MM.1S (cell line): ENCODE results near the gene C12orf56.

Source experiments
- DNase-seq: peaks from one replicate; pipeline ENCODE4 v3.0.0-alpha.2; 2015
- H2AFZ ChIP-seq: fragments of 300-600 bp; sonication (generic); 2 replicates; pipeline ENCODE4 v1.6.0; 2016; ENCODE audit warnings: antibody characterized with exemption, low read length
- H3F3A ChIP-seq: fragments of 300-600 bp; sonication (generic); 2 replicates; pipeline ENCODE4 v1.6.1; 2016; ENCODE audit warnings: mild to moderate bottlenecking, antibody characterized with exemption, low read length, moderate library complexity, mixed read lengths; ENCODE audit not compliant: insufficient read depth
- H3K27ac ChIP-seq: fragments of 300-600 bp; sonication (generic); 2 replicates; pipeline ENCODE4 v1.5.1; 2016; ENCODE audit warnings: mild to moderate bottlenecking, low read length
- H3K27me3 ChIP-seq: fragments of 300-600 bp; sonication (generic); replicated peaks from 2 replicates; pipeline ENCODE4 v1.6.0; 2016; ENCODE audit warnings: low read length; ENCODE audit not compliant: insufficient read depth
- H3K36me3 ChIP-seq: fragments of 300-600 bp; sonication (generic); replicated peaks from 2 replicates; pipeline ENCODE4 v1.6.1; 2016; ENCODE audit warnings: mild to moderate bottlenecking, low read length, mixed read lengths; ENCODE audit not compliant: insufficient read depth
- H3K4me1 ChIP-seq: fragments of 300-600 bp; sonication (generic); 2 replicates; pipeline ENCODE4 v1.6.1; 2016; ENCODE audit warnings: low read length, mixed read lengths
- H3K4me2 ChIP-seq: fragments of 300-600 bp; sonication (generic); 2 replicates; pipeline ENCODE4 v1.6.0; 2016; ENCODE audit warnings: low read depth, low read length
- H3K4me3 ChIP-seq: fragments of 300-600 bp; sonication (generic); 2 replicates; pipeline ENCODE4 v1.5.1; 2016; ENCODE audit warnings: low read length, mixed read lengths
- H3K79me2 ChIP-seq: fragments of 300-600 bp; sonication (generic); 2 replicates; pipeline ENCODE4 v1.6.1; 2016; ENCODE audit warnings: mixed run types, low read length, mixed read lengths
- H3K9ac ChIP-seq: fragments of 300-600 bp; sonication (generic); 2 replicates; pipeline ENCODE4 v1.6.1; 2016; ENCODE audit warnings: low read length, mixed read lengths
- H3K9me2 ChIP-seq: fragments of 300-600 bp; sonication (generic); replicated peaks from 2 replicates; pipeline ENCODE4 v1.6.1; 2016; ENCODE audit warnings: mild to moderate bottlenecking, low read length, mixed read lengths; ENCODE audit not compliant: insufficient read depth
- H3K9me3 ChIP-seq: fragments of 300-600 bp; sonication (generic); replicated peaks from 2 replicates; pipeline ENCODE4 v1.6.1; 2016; ENCODE audit warnings: mild to moderate bottlenecking, low read length, mixed read lengths; ENCODE audit not compliant: insufficient read depth
- H4K20me1 ChIP-seq: fragments of 300-600 bp; sonication (generic); 2 replicates; pipeline ENCODE4 v1.6.1; 2016; ENCODE audit warnings: mild to moderate bottlenecking, low read length, moderate library complexity, mixed read lengths; ENCODE audit not compliant: insufficient read depth
- EZH2 ChIP-seq: fragments of 300-600 bp; sonication (generic); optimal IDR thresholded peaks from 2 replicates; pipeline ENCODE3; 2017; ENCODE audit warnings: low read depth, mild to moderate bottlenecking, antibody characterized with exemption, low read length, mixed read lengths
- EZH2phosphoT487 ChIP-seq: fragments of 300-600 bp; sonication (generic); IDR thresholded peaks from 2 replicates; pipeline ENCODE4 v1.6.1; 2018; ENCODE audit warnings: antibody characterized with exemption, low read length
- TF ChIP-seq, protein P1 (sequence below): fragments of 300-600 bp; sonication (generic); IDR thresholded peaks from 2 replicates; pipeline ENCODE4 v1.5.1; 2016; ENCODE audit warnings: antibody characterized with exemption, low read length, mixed read lengths

Gene C12orf56

DNA sequence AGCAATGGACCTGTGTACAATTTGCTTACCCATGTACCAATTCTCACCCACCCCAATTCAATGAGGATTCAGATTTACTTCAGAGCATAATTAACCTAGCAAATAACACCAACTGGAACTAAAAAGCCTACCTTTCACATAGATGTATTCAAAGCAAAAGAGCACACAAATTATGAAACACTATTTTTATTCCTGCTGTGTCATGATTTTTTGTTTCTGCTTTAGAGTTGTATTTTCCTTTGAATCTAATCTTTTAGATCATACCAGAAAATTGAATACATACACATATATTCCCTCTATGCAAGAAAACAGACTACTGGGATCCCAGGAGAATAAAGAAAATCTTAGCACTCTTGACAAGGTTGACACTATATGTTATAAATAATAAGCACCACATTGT, 174.3 kb downstream of the C12orf56 start:
- no peak overlapping the region for H3K27ac ChIP-seq
- H3K4me1 ChIP-seq: peaks cover 10% of the 10 kb centered on the region
- H3F3A ChIP-seq: peaks cover 9% of the 10 kb centered on the region; the same call in 1 of the 2 replicates
- H3K9ac ChIP-seq: no peak overlapping the region
- no peak overlapping the region for H3K4me2 ChIP-seq
- H3K4me3 ChIP-seq: no peak overlapping the region
- no peak overlapping the region for H2AFZ ChIP-seq
- no peaks in the 10 kb centered on the region for H3K36me3 ChIP-seq
- H4K20me1 ChIP-seq: no peaks in the 10 kb centered on the region
- DNase-seq: no peak
- no peaks in the 10 kb centered on the region for H3K9me2 ChIP-seq
- no peaks in the 10 kb centered on the region for H3K27me3 ChIP-seq
- peaks cover 15% of the 10 kb centered on the region for H3K79me2 ChIP-seq
- TF ChIP-seq EZH2phosphoT487 (no peak), EZH2 (no peak)
- TF ChIP-seq, protein P1, sequence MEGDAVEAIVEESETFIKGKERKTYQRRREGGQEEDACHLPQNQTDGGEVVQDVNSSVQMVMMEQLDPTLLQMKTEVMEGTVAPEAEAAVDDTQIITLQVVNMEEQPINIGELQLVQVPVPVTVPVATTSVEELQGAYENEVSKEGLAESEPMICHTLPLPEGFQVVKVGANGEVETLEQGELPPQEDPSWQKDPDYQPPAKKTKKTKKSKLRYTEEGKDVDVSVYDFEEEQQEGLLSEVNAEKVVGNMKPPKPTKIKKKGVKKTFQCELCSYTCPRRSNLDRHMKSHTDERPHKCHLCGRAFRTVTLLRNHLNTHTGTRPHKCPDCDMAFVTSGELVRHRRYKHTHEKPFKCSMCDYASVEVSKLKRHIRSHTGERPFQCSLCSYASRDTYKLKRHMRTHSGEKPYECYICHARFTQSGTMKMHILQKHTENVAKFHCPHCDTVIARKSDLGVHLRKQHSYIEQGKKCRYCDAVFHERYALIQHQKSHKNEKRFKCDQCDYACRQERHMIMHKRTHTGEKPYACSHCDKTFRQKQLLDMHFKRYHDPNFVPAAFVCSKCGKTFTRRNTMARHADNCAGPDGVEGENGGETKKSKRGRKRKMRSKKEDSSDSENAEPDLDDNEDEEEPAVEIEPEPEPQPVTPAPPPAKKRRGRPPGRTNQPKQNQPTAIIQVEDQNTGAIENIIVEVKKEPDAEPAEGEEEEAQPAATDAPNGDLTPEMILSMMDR: no peak
- H3K9me3 ChIP-seq: no peaks in the 10 kb centered on the region
